ENCODE measurements around the gene GPX1. TPM values are rescaled to one million over a fixed set of nuclear protein-coding genes. Genes with fewer than 3 reads are reported as not detected.
"Not testable (repeated sequence)": the region's sequence is repeated elsewhere in the genome, so short reads cannot be mapped to it uniquely, and the experiment has no call there.

GPX1 gene
- 100 to 1,000 TPM; 122 to 148 (median 144) TPM for total RNA-seq
- long read RNA-seq, donor 1, transcript GPX1-202 (2 exons, 1,151 nt) = major isoform, 118 of 124 reads
- long read RNA-seq, donor 1, transcript GPX1-201 (1 exons, 1,135 nt) = minor isoform, 5 of 124 reads
- long read RNA-seq, donor 1, partial matches to known transcripts = 0 of 124 reads
- long read RNA-seq, donor 1, other reads (novel, unspliced or antisense) = 0 of 124 reads
- long read RNA-seq, donor 2, transcript GPX1-202 (2 exons, 1,151 nt) = major isoform, 68 of 70 reads
- long read RNA-seq, donor 2, partial matches to known transcripts = 0 of 70 reads
- long read RNA-seq, donor 2, other reads (novel, unspliced or antisense) = 0 of 70 reads

GRCh38 chr3:49358217-49358883, at the start of gene GPX1:
TSS of gene GPX1 (minus strand) at chr3:49358353. CDS start at chr3:49358278, 75 bp downstream.
- H3K36me3 ChIP-seq (ENCODE audit: low read depth) = peaks cover 5% of the 10 kb centered on the region
- ATAC-seq (peak; percentile 94), DNase-seq (peak; percentile 96 to 97 (median 97))
- intact Hi-C loops (cut with DNase I, micrococcal nuclease) = no loop called here
- peak within 1 kb of the TSS; percentile 60 for H3K4me3 ChIP-seq
- no peaks in the 10 kb centered on the region for H3K9me3 ChIP-seq
- no peak for TF ChIP-seq CTCF (IDR thresholded peaks at IDR 0.05)
- H3K4me1 ChIP-seq (ENCODE audit: low read depth) = peaks cover 25% of the 10 kb centered on the region

DNA sequence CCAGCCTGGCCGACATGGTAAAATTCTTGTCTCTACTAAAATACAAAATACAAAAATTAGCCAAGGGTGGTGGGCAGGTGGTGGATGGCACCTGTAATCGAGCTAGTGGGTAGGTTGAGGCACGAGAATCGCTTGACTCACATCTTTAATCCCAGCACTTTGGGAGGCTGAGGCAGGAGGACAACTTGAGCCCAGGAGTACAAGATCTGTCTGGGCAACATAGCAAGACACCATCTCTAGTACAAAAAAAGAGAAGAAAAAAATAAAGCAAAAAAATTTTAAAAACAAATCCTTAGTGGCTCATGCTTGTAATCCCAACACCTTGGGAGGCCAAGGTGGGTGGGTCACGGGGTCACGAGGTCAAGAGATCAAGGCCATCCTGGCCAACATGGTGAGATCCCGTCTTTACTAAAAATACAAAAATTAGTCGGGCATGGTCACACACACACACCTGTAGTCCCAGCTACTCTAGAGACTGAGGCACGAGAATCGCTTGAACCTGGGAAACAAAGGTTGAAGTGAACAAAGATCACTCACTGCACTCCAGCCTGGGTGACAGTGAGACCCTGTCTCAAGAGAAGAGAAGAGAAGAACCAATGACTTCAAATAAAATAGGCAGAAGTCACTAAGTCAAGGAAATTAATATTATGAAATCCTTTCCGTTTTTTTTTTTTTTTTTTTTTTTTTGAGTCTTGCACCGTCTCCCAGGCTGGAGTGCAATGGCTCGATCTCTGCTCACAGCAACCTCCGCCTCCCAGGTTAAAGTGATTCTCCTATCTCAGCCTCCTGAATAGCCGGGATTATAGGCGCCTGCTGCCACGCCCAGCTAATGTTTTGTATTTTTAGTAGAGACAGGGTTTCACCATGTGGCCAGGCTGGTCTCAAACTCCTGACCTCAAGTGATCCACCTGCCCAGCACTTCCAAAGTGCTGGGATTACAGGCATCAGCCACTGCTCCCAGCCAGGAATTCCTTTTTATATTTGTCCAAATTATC, 48.7 kb upstream of the GPX1 start:
- Histone ChIP-seq H3K4me3 (no peak overlapping the region), H3K36me3 (ENCODE audit: low read depth) (peaks cover under 1% of the 10 kb centered on the region), H3K9me3 (no peaks in the 10 kb centered on the region), H3K4me1 (ENCODE audit: low read depth) (peaks cover 41% of the 10 kb centered on the region)
- intact Hi-C loops (cut with DNase I, micrococcal nuclease) = no loop called here
- ATAC-seq (no peak), DNase-seq (no peak)
- TF ChIP-seq CTCF (IDR thresholded peaks at IDR 0.05) = no peak

DNA sequence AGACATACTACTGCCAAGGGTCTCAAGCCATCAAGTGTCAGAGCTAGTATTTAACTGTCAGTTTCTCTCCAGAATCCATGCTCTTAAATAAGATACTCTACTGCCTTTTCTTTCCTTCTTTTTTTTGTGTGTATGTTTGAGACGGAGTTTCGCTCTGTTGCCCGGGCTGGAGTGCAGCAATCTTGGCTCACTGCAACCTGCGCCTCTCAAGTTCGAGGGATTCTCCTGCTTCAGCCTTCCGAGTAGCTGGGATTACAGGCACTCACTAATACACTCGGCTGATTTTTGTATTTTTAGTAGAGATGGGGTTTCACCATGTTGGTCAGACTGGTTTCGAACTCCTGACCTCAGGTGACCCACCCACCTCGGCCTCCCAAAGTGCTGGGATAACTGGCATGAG, 47.4 kb upstream of the GPX1 start:
- peaks cover 39% of the 10 kb centered on the region for H3K4me1 ChIP-seq (ENCODE audit: low read depth)
- H3K36me3 ChIP-seq (ENCODE audit: low read depth); H3K4me3 ChIP-seq; intact Hi-C loops (cut with DNase I, micrococcal nuclease); ATAC-seq; DNase-seq; H3K9me3 ChIP-seq: not testable (repeated sequence)

DNA sequence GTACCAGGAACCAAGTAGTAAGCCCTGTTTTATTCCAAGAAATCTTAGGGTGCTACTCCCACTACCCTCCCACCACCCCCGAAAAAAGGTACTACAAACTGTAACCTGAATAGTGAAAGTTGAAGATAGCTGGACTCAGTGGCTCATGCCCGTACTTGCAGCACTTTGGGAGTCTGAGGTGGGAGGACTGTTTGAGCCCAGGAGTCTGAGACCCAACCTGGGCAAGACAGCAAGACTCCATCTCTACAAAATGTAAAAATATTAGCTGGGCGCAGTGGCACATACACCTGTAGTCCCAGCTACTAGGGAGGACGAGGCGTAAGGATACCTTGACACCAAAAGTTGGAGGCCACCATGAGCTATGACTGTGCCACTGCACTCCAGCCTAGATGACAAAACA, 45.7 kb upstream of the GPX1 start:
- DNase-seq = no peak
- Histone ChIP-seq H3K36me3 (ENCODE audit: low read depth) (no peaks in the 10 kb centered on the region), H3K4me3 (no peak overlapping the region), H3K9me3 (no peaks in the 10 kb centered on the region), H3K4me1 (ENCODE audit: low read depth) (peaks cover 31% of the 10 kb centered on the region)
- no peak for ATAC-seq
- no peak for TF ChIP-seq CTCF (IDR thresholded peaks at IDR 0.05)
- intact Hi-C loops (cut with DNase I, micrococcal nuclease) = no loop called here

GRCh38 chr3:49401766-49402165, 43.6 kb upstream of the GPX1 start:
- no peak for TF ChIP-seq CTCF (IDR thresholded peaks at IDR 0.05)
- no peaks in the 10 kb centered on the region for H3K9me3 ChIP-seq
- no peak overlapping the region for H3K4me3 ChIP-seq
- peaks cover 25% of the 10 kb centered on the region for H3K4me1 ChIP-seq (ENCODE audit: low read depth)
- DNase-seq = no peak
- no peak for ATAC-seq
- no peaks in the 10 kb centered on the region for H3K36me3 ChIP-seq (ENCODE audit: low read depth)
- intact Hi-C loops (cut with DNase I, micrococcal nuclease) = no loop called here
